ENCODE measurements around the gene CTNND2. TPM values are rescaled to one million over a fixed set of nuclear protein-coding genes. Genes with fewer than 3 reads are reported as not detected.
"Not testable (repeated sequence)": the region's sequence is repeated elsewhere in the genome, so short reads cannot be mapped to it uniquely, and the experiment has no call there.

The CTNND2 gene
- total RNA-seq, 1 donor from 2014 or later = not detected

DNA sequence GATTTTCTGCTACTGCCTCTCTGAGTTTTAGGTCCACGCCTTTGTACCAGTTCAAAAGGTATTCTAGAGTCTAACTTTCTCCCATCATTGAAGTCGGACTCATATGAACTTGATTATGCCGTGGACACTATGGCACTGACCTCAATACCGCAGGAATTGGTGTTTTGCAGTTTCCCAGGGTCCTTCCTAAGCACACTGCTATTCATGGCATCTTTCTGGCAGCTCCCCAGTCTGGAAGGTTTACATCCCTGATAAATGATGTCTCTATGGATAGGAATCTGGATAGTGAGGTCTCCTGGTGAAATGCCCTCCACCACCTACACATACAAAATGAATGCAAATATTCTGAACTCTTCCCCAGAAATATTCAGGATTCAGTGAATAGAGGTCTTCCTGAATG lies 422.2 kb downstream of the CTNND2 start:
- intact Hi-C loops (cut with micrococcal nuclease) = no loop called here

DNA sequence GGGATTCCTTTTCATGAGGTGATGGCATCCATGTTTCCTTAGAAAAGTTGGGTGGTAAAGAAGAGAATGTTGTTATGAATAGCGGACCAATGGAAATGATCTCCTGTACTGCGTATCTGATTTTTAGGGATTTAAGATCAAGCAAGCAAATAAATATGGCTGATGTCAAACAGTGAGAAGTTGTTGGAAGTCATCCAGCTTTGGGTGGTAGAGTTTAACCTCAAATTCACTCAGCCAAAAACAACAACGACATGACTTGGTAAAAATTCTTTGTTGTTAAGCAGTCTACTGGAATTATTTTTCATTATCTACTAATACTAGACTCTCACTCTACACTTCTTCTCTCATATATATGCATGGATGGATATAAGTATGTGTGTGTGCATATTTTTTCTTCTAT lies 426.5 kb downstream of the CTNND2 start:
- intact Hi-C loops (cut with micrococcal nuclease) = no loop called here

DNA sequence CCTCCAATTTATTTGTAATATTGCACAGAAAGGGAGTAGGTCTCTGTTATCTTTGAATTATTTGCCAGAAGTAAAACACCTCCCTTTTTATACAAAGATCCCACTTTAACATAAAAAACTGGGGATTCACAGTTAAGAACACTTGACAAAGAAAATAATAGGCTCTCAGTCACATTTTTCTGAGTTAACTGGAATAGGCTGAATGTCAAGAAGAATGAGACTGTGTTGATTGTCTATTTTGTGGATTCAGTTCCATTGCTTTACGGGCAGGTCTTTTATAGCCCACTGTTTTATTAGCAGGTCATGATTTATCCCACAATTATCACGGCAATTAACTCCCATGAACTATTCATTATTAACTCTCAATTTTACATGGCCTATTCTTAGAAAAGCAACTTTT lies 427.4 kb downstream of the CTNND2 start:
- intact Hi-C loops (cut with micrococcal nuclease) = no loop called here

DNA sequence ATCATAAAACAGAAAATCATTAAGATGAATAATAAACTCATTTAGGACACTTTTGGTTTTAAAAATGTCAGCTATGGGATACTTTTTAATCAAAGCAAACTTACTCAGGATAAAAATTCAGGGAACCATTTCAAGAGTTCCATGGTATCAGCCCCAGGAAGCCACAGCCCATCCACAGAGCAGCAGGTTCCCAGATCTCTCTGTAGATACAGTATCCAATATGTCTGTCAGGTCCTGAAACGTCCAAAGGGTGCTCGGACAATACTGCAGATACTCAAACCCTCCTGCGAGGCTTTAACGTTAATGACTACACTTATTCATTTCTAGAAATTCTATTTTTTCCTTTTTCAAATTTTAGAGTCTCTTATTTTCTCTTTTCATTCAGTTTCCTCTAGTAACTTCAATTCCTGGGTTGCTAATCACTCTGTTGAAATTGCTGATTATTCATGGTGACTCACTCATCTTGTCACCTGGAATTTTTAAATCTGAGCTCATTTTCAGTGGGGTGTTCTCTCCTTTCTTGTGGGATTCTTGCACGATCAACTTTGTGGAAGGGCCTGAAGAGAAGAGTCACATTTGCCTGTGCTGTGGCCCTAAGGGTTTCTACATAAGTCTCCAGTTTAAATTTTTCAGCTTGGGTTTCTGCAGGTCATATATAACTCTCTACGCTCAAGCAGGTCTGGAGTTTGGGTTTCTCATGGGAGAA lies 435.8 kb downstream of the CTNND2 start:
- intact Hi-C loops (cut with micrococcal nuclease) = no loop called here

DNA sequence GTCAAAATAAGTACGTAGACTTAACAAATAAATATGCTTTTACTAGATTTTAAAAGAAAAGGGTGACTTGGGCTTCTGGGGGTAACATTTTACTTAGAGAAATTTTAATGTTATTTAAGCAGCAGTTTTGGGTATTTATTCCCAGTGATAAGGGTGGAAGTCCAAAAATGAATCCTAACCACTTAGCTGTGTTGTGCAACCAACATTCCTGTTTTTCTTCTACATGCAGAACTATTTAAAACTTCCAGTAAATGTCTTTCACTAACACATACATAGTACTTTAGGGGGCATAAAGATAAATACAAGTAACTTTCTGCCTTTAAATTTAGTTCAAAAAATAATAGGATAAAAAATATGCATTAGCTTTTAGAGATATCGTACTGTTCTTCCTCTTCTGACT lies 436.7 kb downstream of the CTNND2 start:
- intact Hi-C loops (cut with micrococcal nuclease) = no loop called here

DNA sequence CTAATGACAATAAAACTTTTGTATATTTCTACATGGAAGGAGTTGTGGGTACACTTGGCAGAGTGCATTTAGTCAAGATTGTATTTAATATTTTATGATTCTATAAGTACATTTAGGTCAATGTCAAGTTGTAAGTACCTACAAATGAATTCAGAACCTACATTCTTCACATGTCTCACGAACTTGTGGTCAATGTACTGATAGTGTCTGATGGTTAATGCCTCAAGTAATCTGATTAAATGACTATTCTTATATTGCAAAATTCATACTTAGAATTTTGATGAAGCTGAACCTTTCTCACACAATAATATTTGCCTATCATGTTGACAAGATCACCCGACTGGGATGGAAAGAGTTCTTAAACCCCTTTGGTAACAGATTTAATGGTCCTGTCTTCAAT lies 444.5 kb downstream of the CTNND2 start:
- intact Hi-C loops (cut with micrococcal nuclease) = no loop called here

DNA sequence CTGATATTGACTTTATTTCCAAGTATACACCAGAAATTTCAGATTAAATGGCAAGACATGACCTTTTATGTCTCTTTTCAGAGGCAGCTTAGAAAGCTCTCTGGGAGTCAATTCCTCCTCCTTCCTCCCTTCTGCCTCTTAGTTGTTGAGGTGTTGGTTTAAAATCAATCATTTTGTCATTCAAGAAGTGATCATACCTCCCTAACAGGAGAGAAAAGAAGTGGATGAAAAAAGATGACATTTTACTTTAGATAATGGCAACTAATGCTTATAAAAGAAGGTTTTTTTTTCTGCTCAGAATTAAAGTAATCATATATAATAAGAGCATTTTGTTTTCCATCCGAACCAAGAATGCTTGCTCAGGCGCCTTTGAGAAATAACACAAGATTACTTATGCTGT lies 448.7 kb downstream of the CTNND2 start:
- intact Hi-C loops (cut with micrococcal nuclease) = no loop called here

DNA sequence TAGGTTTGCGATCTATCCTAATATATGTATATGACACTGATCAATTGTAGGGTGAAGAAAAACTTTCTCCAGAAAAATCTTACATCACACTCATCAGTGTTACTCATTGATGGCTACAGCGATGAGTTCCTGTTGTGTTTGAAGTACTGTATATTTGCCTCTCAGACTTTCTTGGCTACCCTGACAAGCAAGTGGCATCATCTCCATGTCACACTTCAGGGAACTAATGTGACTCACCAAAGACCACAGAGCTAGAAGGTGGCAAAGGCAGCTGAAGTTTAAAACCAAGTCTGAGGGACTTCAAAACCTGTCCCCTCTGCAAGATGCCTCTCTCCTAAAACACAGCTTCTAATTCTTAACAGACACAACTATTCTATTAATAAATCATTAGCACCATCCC lies 451.4 kb downstream of the CTNND2 start:
- intact Hi-C loops (cut with micrococcal nuclease) = no loop called here

DNA sequence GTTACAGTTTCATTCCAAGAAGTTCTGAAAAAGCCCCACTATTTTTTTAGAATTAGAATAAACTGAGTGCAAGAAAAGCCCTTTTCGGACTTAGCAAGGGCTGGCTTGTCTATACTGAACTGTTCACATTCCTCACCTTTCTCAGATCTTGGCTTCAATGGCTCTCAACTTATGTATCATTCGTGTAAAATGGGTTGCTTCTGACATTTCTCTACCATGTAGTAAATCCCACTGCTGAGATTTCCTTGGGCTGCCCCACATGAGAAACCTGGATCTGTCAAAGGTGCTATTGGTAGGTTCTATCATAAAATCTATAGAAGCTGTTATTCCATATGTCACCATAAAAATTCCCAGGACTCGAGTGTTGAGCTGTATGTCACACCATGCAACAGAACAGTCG lies 454.3 kb downstream of the CTNND2 start:
- intact Hi-C loops (cut with micrococcal nuclease) = no loop called here

DNA sequence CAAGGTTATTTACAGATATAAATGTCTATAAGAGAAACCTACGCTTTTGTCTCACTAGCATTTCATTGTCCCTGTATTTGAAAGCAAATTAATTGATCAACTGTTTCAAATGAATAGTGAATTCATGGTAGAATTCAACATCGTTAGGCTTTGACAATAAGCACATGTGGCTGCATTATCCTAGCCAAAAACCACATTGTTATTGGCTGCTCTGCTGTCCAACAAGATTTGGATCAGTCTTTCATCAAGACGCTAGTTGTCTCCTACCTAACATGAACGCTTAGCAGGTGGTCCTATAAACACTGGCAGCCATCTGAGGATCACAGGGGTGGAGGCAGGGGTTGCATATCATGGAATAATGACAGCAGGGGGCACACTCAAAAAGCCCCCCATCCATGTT lies 455.0 kb downstream of the CTNND2 start:
- intact Hi-C loops (cut with micrococcal nuclease) = no loop called here

DNA sequence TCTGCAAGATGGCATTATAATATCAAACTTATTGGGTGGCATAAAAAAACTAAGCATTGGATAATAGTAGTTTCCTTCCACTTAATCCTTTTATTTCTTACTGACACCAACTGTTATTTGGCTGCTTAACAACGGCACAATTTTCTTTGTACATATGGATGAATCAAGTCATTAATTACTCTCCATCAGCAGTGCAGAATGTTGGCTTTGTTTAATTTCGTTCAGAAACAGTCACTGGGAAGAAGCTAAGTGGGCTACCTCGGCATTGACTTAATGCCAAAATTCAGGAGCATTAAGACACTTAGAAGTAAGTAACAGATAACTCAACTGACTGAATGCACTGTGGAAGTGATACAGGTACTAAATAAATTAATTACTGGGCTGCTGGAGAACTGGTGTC lies 460.4 kb downstream of the CTNND2 start:
- intact Hi-C loops (cut with micrococcal nuclease) = no loop called here

DNA sequence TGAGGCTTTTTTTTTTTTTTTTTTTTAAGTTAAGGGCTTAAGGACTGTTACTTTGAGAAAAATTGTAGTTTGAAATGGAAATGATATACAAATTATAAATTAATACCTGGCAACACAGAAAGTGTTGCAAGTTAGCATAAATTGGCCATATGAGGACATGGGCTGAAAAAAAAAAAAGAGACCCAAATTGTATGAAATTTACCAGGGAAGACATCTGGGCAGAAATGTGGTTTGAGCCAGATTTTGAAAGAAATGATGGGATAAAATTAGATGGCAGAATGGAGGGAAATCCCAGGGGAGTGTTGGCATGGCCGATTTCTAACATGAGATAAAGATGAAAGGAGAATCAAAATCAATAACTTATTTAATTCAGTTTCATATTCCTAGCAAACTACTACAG lies 472.1 kb downstream of the CTNND2 start:
- intact Hi-C loops (cut with micrococcal nuclease) = no loop called here

DNA sequence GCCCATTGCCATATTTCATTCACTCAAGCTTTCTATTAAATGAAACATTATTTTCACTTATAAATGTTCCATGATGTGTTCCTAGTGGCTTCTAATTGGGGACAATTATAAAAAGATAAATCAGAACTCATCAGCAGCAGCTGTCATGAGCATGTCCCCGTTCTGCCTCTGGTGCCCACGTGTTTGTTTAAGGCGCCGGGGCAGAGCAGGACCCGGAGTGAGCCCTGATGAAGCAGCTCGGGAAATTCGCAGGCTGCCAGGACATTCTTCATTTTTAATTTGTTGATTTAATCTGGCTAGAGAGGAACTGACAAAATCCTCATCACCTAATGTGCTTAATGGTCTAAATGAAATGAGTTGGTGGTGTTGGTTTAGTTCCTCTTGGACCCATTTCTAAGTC lies 475.0 kb downstream of the CTNND2 start:
- intact Hi-C loops (cut with micrococcal nuclease) = no loop called here

DNA sequence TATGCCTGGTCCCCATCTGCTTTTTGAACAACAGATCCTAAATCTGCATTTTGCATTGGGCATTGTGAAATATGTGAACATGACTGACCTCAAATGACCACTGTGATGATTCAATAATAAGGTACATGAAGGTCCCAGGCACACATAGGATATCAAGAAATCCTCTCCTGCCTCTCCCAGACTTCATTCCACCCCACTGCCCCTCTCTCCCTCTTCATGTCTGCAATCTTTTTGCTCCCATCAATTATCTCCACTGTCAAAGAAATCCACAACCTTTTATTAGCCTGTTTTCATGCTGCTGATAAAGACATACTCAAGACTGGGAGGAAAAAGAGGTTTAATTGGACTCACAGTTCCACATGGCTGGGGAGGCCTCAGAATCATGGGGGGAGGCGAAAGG lies 476.7 kb downstream of the CTNND2 start:
- intact Hi-C loops (cut with micrococcal nuclease) = no loop called here

DNA sequence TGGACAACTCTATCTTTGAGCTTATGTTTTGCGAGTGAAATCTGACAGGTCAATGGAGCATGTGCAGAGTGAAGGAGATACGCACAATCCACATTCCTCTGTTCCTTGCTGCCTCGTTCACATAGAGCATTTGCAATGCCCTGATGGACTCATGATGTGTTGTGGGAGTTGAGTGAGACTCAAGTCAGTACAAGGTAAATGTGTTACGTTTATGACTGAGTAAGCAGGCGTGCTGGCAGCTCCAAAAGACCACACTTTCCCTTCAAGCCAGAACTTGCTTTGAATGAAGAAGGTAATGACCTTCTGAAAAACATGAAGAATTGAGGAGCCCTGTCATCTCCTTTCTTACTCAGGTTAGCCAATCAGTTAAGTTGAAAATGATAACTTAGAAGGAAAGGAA lies 477.8 kb downstream of the CTNND2 start:
- intact Hi-C loops (cut with micrococcal nuclease) = no loop called here

DNA sequence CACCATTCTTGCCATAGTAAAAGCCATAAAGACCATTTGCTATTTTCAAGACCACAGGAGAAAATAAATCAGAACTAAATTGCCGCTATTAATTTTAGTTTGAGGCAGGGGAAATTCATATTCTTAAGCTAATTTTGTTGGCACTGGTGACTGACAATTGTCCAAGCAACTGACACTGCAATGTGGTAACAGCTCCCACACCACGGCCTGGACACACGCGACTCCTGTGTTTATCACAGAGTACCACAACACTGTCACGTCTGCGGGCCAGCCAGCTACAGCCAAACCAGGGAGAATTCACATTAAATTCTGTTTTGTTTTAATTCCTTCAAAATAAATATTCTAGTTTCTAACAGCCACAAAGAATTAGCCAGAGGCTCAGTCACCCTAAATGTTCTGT lies 481.9 kb downstream of the CTNND2 start:
- intact Hi-C loops (cut with micrococcal nuclease) = no loop called here

DNA sequence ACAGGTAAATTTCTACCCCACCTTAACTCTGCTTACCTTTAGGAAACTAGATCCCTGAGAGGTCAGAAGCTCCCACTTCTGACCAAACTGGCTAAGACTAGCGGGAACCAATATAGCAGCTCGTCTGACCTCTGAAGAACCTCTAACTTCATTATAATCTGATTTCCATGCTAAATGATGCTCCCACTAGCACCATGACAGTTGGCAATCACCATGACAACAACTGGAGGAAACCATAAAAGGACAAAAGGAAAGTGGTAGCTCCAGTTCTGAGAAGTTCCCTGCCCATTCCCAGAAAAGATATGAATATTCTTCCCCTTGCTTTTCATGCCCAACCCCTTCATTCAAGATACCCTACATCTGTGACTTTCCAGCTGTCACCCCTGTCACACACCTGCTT lies 483.3 kb downstream of the CTNND2 start:
- intact Hi-C loops (cut with micrococcal nuclease) = no loop called here

DNA sequence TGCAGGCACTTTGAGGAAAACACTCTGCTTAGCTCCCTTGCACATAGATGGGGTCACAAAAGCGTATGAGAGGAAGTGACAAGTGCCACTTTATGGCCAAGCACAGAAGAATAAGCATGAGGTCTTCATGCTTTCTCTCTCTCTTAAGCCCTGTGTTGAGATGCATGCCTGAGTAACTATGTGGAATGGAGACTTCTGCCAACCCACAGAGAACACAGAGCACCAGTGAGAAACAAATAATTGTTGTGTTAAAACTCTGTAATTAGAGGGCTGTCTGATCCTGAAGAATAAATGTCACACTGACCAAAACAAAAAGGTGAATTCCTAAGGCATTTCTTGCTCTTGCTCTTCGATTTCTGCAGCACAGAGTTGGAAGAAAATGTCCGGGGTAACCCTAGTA lies 488.5 kb downstream of the CTNND2 start:
- intact Hi-C loops (cut with micrococcal nuclease) = no loop called here

DNA sequence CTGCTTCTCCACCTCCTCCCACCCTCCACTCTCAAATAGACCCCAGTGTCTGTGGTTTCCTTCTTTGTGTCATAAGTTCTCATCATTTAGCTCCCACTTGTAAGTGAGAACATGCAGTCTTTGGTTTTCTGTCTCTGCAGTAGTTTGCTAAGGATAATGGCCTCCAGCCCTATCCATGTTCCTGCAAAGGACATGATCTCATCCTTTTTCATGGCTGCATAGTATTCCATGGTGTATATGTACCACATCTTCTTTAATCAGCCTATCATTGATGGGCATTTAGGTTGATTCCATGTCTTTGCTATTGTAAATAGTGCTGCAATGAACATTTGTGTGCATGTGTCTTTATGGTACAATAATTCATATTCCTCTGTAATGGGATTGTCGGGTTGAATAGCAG lies 489.5 kb downstream of the CTNND2 start:
- intact Hi-C loops (cut with micrococcal nuclease) = not testable (repeated sequence)

DNA sequence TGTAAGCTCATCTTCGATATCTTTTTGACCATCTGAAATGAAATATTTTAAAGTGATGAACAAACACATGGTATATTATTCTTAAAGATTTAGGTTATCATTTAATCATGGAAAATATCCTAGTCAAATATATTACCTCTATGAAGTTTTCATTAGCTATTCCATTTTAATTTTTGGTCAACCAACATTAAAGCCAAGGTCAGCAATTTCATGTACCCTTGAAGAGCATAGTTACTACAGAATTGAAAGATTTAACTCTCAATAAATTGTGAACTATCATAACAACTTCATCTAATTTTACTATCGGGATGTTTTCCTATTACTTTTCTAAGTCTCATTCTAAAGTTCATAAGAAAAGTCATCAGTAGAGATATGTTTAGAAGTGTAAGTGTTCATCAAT lies 492.6 kb downstream of the CTNND2 start:
- intact Hi-C loops (cut with micrococcal nuclease) = no loop called here

DNA sequence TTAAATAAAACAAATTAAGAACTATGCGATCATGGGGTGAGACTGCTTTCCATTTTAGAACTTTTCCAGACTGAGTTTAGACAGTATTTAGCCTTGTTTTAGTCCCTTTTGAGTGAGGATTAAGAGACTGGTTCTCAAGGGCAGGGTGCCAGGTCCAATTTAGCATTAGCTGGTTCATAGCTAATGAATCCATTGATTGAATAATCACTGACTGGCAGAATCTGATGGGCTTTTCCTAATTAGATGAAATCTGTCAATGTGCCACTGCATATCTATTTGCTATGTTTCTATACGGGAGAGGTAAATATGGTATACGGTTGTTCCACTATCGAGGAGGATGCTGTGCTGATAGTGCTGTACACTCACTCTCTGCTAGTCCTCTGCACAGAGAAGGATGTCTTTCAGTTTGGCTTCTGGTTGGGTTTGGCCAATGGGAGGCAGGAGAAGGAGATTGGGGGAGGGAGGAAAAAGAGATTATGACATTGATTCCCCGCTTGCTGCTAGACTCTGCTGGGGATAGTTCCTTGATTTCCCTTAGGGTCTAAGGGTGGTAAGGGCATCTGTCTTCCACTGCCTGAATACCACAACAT lies 496.6 kb downstream of the CTNND2 start:
- intact Hi-C loops (cut with micrococcal nuclease) = no loop called here

DNA sequence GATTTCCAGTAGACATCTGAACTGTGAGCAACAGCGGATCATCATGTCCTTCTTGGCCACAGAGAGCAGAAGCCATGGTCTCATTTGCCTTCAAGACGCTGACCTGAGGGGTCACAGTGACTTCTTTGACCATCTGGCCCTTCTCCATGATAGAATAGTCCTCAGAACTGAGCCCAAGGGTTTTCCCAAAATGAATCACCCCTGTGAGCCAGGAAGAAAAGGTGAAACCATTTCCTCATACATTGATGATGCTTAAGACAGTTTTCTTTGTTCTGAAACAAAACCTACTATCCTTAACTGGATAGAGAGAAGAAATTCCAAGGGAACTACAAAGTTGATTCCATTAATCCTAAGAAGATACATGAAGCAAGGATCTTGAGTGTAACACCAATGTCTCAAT lies 503.9 kb downstream of the CTNND2 start:
- intact Hi-C loops (cut with micrococcal nuclease) = no loop called here

DNA sequence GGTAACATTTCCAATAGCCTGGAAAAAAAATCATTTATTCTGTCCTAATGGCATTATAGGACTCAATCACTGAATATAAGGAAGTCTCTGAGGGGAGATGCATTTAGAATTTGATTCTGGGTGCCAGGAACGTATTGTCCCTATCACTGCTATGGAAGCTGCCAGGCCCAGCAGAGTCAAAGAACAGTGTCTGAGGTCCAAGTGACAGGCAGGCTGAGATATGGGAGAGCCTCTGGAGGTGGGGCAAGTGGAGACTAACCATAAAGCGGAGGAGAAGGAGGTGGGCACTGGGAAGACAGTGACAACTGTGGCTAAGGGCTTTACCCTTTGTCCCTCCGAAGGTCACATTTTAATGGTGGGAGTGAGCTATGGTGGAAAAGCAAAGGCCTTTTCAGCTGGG lies 505.5 kb downstream of the CTNND2 start:
- intact Hi-C loops (cut with micrococcal nuclease) = no loop called here

DNA sequence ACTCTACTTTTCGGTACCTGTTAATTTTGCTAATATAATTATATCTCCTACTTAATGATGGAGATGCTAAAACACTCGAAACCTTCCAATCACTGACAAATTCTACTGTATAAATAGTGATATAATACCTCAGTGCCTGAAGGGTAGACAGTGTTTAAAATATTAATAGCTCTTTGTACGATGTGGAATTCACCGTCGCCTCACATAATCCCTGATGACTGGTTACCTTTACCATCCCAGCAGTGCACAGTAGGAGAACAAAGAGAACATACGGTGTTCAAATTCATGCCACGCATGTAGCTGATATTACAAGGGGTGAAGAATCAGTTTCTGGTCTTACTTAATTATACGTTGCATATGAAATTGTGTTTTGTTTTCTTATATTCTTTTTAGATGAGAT lies 506.7 kb downstream of the CTNND2 start:
- intact Hi-C loops (cut with micrococcal nuclease) = no loop called here

Measured in T-helper 1 cell treated with Interleukin-12 subunit alpha and Interleukin-12 subunit beta and Interleukin-4 antibody, amounts not matched to agents 30 ng/mL and 1 ng/mL, for 36 hours (primary cell).